ENCODE results near the gene GCLC.

DNA sequence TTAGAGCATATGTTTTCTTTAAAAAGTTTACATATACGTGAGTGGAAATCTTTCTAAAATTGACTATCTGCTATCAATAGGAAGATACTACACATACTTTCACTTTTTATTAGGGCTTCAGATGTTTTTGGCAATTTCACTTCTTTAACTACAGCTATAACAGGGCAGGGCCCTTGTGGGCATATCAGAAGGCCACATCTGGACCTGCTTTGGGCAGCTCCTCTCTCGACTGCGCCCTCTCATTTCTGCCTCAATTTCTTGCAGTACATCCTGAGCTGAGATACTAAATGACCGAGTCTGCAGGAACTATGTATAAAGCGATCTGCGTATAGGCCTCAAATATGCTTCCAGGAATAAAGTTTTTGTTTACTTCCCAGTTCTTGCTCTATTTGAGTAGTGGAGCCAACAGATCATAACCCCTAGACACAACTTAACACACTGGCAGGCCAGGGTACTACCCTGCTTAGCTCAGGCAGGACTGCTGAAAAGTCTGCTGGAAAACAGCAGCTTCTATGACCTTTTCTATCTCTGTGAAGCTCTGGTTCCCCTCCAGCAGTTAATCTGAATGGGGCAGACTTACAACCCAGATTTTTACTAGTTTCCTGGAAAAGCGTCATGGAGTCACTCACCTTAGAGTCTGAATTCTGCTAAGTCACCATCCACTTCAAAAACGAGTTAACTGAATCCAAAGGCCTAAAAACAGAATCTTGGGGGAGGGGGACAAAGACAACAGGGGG, 12.7 kb downstream of the GCLC start:
- TF ChIP-seq CREM (CRISPR knock-in tag; IDR thresholded peaks at IDR 0.05): no peak
- no peak for TF ChIP-seq JUN (CRISPR knock-in tag; IDR thresholded peaks at IDR 0.05)
- TF ChIP-seq, protein P1, sequence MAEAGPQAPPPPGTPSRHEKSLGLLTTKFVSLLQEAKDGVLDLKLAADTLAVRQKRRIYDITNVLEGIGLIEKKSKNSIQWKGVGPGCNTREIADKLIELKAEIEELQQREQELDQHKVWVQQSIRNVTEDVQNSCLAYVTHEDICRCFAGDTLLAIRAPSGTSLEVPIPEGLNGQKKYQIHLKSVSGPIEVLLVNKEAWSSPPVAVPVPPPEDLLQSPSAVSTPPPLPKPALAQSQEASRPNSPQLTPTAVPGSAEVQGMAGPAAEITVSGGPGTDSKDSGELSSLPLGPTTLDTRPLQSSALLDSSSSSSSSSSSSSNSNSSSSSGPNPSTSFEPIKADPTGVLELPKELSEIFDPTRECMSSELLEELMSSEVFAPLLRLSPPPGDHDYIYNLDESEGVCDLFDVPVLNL (CRISPR knock-in tag; IDR thresholded peaks at IDR 0.05; ENCODE audit: borderline replicate concordance, low read depth): no peak

Measured in WTC11 (cell line).